ENCODE results near the gene KL. TPM values are rescaled to one million over a fixed set of nuclear protein-coding genes. Genes with fewer than 3 reads are reported as not detected.

Gene KL
- total RNA-seq, 1 experiment from 2014 or later, result 1.5 TPM

DNA sequence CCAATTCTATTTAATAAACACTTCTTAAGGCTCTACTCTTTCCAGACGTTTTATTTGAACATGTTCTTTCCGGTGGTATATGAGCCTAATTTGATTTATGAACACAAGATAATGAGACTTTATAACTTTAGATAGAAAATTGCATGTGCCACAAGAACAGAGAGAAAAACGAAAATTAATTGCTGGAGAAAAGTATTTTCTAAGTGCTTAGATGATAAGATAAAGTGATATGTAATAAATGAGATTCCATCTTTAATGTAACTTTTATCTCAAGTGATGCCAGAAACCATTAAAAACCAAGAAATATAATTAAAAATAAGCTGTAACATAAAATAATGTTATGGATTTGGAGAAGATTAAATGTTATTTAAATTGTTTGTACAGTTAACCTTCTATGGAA lies 33.2 kb upstream of the KL start:
- H3K27me3 ChIP-seq (replicated peaks; ENCODE audit: insufficient read depth, low read depth, low read length, poor library complexity), result no peaks in the 10 kb centered on the region
- intact Hi-C loops (cut with micrococcal nuclease; ENCODE audit: unreplicated experiment), result no loop called here
- ChIA-PET POLR2A (ENCODE audit: low non-redundant PET) (no interaction called here), CTCF (no interaction called here)
- H3K4me1 ChIP-seq (ENCODE audit: insufficient read depth, low read length, poor library complexity, severe bottlenecking), result no peaks in the 10 kb centered on the region
- no TSS peak for BruUV-seq (replicated peaks)
- DNase-seq (ENCODE audit: low spot score), result no peak
- no peaks in the 10 kb centered on the region for H3K9me3 ChIP-seq (ENCODE audit: low read depth, low read length, poor library complexity, severe bottlenecking)
- TF ChIP-seq, protein P1, sequence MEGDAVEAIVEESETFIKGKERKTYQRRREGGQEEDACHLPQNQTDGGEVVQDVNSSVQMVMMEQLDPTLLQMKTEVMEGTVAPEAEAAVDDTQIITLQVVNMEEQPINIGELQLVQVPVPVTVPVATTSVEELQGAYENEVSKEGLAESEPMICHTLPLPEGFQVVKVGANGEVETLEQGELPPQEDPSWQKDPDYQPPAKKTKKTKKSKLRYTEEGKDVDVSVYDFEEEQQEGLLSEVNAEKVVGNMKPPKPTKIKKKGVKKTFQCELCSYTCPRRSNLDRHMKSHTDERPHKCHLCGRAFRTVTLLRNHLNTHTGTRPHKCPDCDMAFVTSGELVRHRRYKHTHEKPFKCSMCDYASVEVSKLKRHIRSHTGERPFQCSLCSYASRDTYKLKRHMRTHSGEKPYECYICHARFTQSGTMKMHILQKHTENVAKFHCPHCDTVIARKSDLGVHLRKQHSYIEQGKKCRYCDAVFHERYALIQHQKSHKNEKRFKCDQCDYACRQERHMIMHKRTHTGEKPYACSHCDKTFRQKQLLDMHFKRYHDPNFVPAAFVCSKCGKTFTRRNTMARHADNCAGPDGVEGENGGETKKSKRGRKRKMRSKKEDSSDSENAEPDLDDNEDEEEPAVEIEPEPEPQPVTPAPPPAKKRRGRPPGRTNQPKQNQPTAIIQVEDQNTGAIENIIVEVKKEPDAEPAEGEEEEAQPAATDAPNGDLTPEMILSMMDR (conservative IDR thresholded peaks at IDR 0.05; ENCODE audit: low read depth, low read length), result no peak
- TF ChIP-seq EZH2 (IDR thresholded peaks at IDR 0.05; ENCODE audit: borderline replicate concordance, low read depth, low read length, poor library complexity, severe bottlenecking), result no peak
- no peak overlapping the region for H3K4me3 ChIP-seq (ENCODE audit: low read depth, low read length, poor library complexity, severe bottlenecking)
- H3K27ac ChIP-seq (ENCODE audit: low read depth, low read length, poor library complexity, severe bottlenecking), result no peak overlapping the region
- H3K36me3 ChIP-seq (ENCODE audit: insufficient read depth, low read length, poor library complexity, severe bottlenecking), result no peaks in the 10 kb centered on the region

DNA sequence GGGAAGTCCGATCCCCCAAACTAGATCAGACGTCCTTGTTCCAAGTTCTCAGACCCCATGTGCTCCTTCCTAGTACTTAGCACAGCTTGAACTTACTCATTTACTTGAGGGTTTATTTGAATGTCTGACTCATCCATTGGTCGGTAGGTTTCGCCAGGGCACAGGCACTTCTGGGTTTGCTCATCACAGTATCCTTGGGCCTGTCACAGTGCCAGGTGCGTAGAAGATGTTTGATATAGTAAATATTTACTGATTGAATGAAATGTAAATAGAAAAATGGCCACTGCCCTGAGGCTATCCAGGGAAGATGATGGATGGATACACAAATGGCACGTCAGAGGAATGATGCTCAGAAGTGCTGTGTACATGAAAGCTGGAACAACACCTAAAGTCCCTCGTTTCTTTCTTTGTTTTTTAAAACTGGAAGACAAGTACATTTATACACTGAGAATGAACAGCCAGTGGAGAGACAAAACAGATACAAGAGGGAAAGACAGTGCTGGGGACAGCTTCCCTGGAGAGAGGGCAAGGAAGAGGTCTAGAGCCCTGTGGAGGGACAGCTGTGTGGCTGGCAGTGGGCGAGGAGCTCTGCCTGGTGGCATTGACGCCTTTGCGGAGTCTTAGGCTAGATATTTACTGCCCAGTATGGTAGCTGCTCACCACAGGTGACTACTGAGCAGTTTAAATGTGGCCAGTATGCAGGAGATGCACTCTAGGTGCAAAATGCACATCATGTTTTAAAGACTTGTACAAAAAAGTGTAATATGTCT lies 31.2 kb upstream of the KL start:
- Histone ChIP-seq H3K27ac (ENCODE audit: low read depth, low read length, poor library complexity, severe bottlenecking) (no peak overlapping the region), H3K4me3 (ENCODE audit: low read depth, low read length, poor library complexity, severe bottlenecking) (no peak overlapping the region), H3K36me3 (ENCODE audit: insufficient read depth, low read length, poor library complexity, severe bottlenecking) (no peaks in the 10 kb centered on the region), H3K9me3 (ENCODE audit: low read depth, low read length, poor library complexity, severe bottlenecking) (no peaks in the 10 kb centered on the region), H3K27me3 (replicated peaks; ENCODE audit: insufficient read depth, low read depth, low read length, poor library complexity) (no peaks in the 10 kb centered on the region), H3K4me1 (ENCODE audit: insufficient read depth, low read length, poor library complexity, severe bottlenecking) (no peaks in the 10 kb centered on the region)
- ChIA-PET CTCF (no interaction called here), POLR2A (ENCODE audit: low non-redundant PET) (no interaction called here)
- intact Hi-C loops (cut with micrococcal nuclease; ENCODE audit: unreplicated experiment), result no loop called here
- no peak for DNase-seq (ENCODE audit: low spot score)
- TF ChIP-seq, protein P1 (conservative IDR thresholded peaks at IDR 0.05; ENCODE audit: low read depth, low read length), result no peak
- no peak for TF ChIP-seq EZH2 (IDR thresholded peaks at IDR 0.05; ENCODE audit: borderline replicate concordance, low read depth, low read length, poor library complexity, severe bottlenecking)
- BruUV-seq (replicated peaks), result no TSS peak

DNA sequence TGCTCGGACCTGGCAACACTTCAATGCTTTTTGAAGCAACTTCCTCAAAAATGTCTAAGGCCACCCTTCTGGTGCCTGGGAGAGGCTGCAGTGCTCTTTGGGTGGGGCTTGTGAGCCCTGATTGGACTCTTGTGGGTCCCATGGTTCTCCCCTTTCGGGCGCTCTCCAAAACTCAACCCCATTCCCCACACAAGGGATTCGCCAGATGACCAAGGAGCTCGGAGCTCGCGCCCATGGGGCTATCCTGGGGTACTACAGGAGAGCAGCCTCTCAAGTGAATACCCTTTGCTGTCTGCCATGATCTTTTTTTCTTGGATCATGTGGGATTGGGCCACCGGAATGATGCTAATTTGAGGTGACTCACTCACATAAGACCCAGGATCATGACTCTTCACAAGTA lies 29.7 kb upstream of the KL start:
- POLR2A ChIA-PET (ENCODE audit: low non-redundant PET), result no interaction called here
- H3K27me3 ChIP-seq (replicated peaks; ENCODE audit: insufficient read depth, low read depth, low read length, poor library complexity), result no peaks in the 10 kb centered on the region
- H3K4me1 ChIP-seq (ENCODE audit: insufficient read depth, low read length, poor library complexity, severe bottlenecking), result no peaks in the 10 kb centered on the region
- no peak for TF ChIP-seq EZH2 (IDR thresholded peaks at IDR 0.05; ENCODE audit: borderline replicate concordance, low read depth, low read length, poor library complexity, severe bottlenecking)
- TF ChIP-seq, protein P1 (conservative IDR thresholded peaks at IDR 0.05; ENCODE audit: low read depth, low read length), result no peak
- no peaks in the 10 kb centered on the region for H3K36me3 ChIP-seq (ENCODE audit: insufficient read depth, low read length, poor library complexity, severe bottlenecking)
- no peak overlapping the region for H3K27ac ChIP-seq (ENCODE audit: low read depth, low read length, poor library complexity, severe bottlenecking)
- intact Hi-C loops (cut with micrococcal nuclease; ENCODE audit: unreplicated experiment), result no loop called here
- no TSS peak for BruUV-seq (replicated peaks)
- CTCF ChIA-PET, result no interaction called here
- no peak for DNase-seq (ENCODE audit: low spot score)
- no peaks in the 10 kb centered on the region for H3K9me3 ChIP-seq (ENCODE audit: low read depth, low read length, poor library complexity, severe bottlenecking)
- H3K4me3 ChIP-seq (ENCODE audit: low read depth, low read length, poor library complexity, severe bottlenecking), result no peak overlapping the region

All from A673 (cell line).